HG02884 (cell line): ENCODE results near the gene CST6.

Source experiments
- ATAC-seq: cut with Tn5 transposase; IDR thresholded peaks from one replicate; pipeline ENCODE4 v1.9.1; 2021; ENCODE audit warnings: mild to moderate bottlenecking, moderate library complexity; ENCODE audit not compliant: unreplicated experiment

CST6 gene

GRCh38 chr11:66011785-66012303 lies at the start of gene CST6:
TSS of gene CST6 (plus strand) at chr11:66012008. CDS start at chr11:66012045, 37 bp downstream.
- ATAC-seq, result no peak

GRCh38 chr11:65962141-65962564 lies 49.7 kb upstream of the CST6 start:
- ATAC-seq, result no peak

- no peak for ATAC-seq
Observed at GRCh38 chr11:65964906-65965305, 46.9 kb upstream of the CST6 start.

DNA sequence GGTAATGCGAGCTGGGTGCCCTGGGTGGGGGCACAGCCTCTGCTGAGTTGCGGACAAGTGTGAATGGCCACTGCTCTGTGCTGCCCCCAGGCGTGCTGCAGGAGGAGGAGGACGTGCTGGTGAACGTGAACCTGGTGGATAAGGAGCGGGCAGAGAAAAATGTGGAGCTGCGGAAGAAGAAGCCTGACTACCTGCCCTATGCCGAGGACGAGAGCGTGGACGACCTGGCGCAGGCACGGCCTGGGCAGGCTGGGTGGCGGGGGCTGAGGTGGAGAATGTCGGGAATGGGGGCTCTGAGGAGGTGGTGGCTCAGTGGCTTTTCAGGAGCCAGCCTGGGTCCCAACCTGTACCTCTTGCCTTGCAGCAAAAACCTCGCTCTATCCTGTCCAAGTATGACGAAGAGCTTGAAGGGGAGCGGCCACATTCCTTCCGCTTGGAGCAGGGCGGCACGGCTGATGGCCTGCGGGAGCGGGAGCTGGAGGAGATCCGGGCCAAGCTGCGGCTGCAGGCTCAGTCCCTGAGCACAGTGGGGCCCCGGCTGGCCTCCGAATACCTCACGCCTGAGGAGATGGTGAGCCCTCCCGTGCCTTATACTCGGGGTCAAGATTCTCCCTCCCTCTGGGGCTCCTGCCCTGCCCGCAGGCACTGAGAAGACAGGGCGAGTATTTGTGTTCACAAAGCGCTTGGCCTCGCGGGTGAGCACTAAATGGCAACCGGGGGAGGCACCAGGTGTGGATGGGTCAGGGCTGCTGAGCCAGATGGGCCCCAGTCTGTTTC lies 45.6 kb upstream of the CST6 start:
- ATAC-seq, result no peak

DNA sequence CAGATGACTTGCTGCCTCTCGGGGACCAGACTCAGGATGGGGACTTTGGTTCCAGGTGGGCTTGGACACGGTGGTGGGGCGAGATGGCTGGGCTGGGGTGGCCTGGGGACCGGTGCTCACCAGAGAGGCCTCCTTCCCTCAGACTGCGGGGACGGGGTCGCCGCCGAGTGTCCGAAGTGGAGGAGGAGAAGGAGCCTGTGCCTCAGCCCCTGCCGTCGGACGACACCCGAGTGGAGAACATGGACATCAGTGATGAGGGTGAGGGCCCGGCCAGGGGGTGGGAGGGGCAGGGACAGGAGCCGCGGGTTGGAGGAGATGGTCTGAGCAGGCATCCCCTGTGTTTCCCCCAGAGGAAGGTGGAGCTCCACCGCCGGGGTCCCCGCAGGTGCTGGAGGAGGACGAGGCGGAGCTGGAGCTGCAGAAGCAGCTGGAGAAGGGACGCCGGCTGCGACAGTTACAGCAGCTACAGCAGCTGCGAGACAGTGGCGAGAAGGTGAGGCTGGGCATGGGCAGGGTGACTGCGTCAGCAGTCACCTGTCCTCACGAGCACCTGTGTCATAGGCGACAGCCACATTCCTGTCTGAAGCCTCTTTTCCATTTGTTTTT lies 44.4 kb upstream of the CST6 start:
- no peak for ATAC-seq

DNA sequence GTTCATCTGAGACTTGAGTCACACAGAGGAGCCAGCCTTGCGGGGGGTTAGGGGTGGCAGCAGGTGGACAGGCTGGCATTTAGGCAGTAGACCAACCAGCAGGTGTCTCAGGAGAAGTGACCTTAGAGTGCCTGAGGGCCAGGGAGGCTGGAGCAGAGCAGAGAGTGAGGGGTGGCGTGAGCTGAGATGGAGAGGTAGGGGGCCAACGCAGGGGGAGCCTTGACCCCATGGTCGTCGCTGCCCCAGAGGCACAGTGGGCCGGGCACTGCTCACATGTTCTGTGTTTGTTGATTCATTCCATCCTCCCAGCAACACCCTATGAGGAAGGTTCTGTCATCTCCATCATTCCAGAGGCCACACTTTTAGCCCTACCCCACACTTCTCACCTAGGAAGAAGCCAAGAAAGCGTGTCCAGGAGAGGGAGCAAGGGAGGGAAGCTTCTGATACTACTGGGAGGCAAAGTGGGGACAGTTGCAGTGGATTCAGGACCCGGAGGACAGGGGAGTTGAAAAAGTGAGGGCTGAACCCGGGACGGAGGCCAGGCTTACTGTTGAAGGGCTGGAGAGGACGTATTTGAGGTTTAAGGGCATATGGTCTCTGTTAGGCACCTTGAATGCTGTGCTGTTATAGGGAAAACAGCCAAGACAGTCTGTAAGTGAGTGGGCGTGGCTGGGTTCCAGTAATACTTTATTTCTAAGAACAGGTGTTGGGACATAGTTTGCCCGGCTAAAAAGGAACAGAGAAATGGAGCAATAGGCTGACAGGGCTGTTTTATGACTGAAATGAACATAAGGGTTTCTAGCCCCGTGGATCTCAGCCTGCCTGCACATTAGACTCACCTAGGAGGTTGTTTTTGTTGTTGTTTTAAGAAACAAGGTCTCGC lies 43.0 kb upstream of the CST6 start:
- no peak for ATAC-seq

DNA sequence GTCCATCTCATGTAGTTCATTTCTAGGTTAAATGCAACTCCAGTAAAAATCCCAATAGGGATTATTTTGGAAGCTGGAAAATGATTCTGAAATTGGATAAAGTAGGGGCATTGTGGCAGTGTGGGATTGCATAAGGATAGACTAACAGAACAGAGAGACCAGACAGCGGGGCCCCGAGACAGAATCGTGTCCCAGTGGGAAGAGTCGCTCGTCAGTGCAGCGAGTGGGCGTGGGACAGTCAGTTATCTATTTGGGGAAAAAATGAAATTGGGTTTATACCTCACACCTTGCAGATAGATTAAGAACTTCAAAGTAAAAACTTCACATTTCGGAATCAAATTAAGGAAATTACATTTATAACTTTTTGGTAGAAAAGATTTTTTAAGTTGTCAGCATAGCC lies 39.7 kb upstream of the CST6 start:
- ATAC-seq, result no peak

DNA sequence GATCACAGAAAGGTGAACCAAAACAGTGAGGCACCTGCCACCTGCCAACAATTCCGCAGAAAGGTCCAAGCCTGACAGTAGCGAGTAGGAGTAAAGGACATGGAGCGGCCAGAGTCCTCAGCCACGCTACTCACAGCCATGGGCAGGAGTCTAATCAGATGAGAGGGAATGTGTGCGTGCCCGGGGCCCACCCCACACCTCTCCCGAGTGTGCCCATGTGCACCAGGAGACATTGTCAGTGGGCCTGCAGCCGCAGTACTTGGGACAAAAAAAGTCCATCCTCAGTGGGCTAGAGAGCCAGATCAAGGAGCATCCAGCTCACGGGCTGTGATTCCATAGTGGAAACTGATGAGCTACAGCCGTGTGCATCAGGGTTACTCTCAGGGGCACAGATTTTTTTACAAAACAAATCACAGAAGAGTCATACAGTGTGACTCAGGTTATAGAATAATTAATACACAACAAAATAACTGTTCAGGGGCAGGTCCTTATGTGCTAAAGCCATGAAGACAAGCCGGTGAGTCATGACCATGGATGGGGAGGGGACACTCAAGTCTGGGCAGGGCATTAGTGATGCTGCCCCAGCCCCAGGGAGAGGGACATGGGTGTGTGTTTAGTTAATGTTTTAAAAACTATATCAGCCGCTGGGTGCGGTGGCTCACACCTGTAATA lies 38.2 kb upstream of the CST6 start:
- no peak for ATAC-seq

GRCh38 chr11:65975771-65976170 lies 36.0 kb upstream of the CST6 start:
- ATAC-seq, result no peak

- no peak for ATAC-seq
Observed at GRCh38 chr11:65976216-65977176, 35.3 kb upstream of the CST6 start.

- no peak for ATAC-seq
Observed at GRCh38 chr11:65977621-65978390, 34.0 kb upstream of the CST6 start.

DNA sequence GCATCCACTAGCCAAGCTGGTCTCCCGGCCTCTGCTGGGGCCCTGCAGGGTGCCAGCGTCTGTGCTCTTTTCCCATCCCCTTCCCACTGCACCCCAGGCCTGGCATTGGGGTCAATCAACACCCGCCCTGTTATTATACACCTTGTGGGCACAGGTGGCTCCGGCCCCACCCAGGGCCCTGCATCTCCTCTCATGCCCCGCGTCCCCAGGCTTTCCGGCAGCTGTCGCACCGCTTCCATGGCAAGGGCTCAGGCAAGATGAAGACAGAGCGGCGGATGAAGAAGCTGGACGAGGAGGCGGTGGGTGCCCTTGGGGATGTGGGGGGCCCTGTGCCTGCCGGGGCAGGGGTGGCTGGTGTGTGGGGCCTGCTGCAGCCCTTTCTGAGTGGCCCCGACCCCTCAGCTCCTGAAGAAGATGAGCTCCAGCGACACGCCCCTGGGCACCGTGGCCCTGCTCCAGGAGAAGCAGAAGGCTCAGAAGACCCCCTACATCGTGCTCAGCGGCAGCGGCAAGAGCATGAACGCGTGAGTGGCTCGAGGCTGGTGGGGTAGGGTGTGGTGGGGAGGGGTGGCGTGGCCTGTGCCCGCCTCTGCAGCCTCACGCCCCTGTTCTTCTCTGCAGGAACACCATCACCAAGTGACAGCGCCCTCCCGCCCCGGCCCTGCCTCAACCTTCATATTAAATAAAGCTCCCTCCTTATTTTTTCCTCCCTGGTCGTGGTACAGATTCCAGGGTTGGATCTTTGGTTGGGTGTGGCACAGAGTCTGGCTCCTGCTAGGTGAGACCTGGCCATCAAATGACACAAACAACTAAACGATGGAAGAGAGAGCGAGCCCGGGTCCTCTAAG lies 33.2 kb upstream of the CST6 start:
- ATAC-seq, result no peak

DNA sequence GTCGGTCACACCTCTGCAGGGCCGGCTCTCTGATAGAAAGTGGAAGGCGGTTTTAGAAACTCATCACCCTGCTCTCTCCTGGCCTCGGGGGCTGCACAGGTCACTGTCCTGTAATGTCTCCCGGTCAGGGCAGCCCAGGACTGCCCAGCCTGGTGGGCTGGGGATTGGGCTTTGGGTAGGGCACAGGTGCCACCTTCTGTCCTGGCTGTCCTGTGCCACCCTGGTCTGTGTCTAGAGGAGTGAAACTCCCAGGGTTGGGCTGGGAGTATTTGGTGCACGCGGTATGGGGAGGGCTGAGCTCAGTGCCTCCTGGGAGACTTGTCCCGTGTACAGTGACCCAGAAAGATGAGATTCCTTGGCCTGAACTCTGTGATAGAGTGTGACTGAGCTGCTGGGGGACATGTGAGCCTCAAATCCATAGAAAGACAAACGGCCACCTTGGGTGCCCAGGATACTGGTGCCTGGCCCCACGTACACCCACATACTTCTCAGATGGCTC lies 32.5 kb upstream of the CST6 start:
- no peak for ATAC-seq

DNA sequence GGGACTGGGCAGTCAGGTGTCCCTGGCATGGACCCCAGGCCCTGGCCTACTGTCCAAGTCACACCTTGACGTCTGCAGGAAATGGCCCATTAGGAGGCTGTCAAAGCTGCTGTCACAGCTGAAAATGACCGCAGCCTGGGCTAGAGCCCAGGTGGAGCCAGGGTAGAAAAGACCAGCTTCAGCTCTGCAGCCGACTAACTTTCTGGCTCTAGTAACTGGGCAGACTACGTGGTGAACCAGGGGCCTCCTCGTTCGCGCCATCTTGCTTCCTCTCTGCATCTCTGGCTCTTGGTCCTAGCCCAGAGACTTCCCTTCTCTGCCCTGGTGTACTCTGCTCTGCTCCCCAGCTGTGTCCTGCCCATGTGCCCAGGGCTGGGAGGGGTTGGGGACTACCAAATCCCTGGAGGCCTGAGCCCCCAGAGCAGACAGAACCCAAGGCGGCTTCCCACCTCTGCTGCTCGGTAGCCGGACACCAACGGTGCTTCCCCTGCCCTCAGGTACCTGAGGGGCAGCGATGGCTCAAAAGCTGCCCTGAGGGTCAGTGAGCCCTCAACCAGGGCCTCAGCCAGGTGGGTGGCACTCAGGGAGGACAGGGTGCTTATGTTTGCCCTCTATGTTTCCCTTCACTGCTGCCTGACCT lies 30.6 kb upstream of the CST6 start:
- no peak for ATAC-seq

- ATAC-seq, result no peak
Observed at GRCh38 chr11:65981972-65982823, 29.6 kb upstream of the CST6 start.

GRCh38 chr11:65982824-65983588 lies 28.8 kb upstream of the CST6 start:
- no peak for ATAC-seq
